Cardiac muscle cell (in vitro differentiated cells and primary cell): ENCODE data around the gene SDR42E2. TPM values are rescaled to one million over a fixed set of nuclear protein-coding genes. Genes with fewer than 3 reads are reported as not detected.
A peak's percentile ranks its signal among the peaks of the same experiment; 100 is the strongest.

Experiments used
- DNase-seq, 2 donors: peaks; one replicate each; pipeline versions ENCODE4 v3.0.0 to v3.0.0-alpha.2; 2010 to 2017; ENCODE audit warnings: low read depth in 1 of 2, low spot score in 1 of 2
- H3K27ac ChIP-seq: fragments of 200-600 bp; sonication (generic); 2 replicates; pipeline ENCODE4 v1.5.1; 2016
- H3K27me3 ChIP-seq: fragments of 200-600 bp; sonication (generic); 2 replicates; pipeline ENCODE4 v1.6.0; 2016; ENCODE audit warnings: control low read depth
- H3K36me3 ChIP-seq: fragments of 200-600 bp; sonication (generic); 2 replicates; pipeline ENCODE4 v1.5.1; 2016; ENCODE audit warnings: control low read depth
- H3K4me1 ChIP-seq: fragments of 200-600 bp; sonication (generic); 2 replicates; pipeline ENCODE4 v1.8.1; 2017; ENCODE audit warnings: low read depth, mild to moderate bottlenecking, mixed run types
- H3K4me3 ChIP-seq: fragments of 200-600 bp; sonication (generic); 2 replicates; pipeline ENCODE4 v1.5.1; 2016; ENCODE audit warnings: mild to moderate bottlenecking
- H3K9me3 ChIP-seq: fragments of 200-600 bp; sonication (generic); 2 replicates; pipeline ENCODE4 v1.5.1; 2017; ENCODE audit warnings: low read depth, mild to moderate bottlenecking, control low read depth
- CTCF ChIP-seq: IDR thresholded peaks from 2 replicates; pipeline ENCODE4 v1.5.1; 2012; ENCODE audit warnings: low read depth, mild to moderate bottlenecking, low read length
- polyA plus RNA-seq: library from polyadenylated mRNA; unstranded; fragments of >200 nt; fragmentation: Nextera tagmentation; extraction: Ambion mirVana; gene quantifications from 2 replicates; pipeline ENCODE4 v1.2.1, GENCODE V29; 2016
- total RNA-seq: library from RNA; depleted of rRNA; stranded (reverse); fragments of >200 nt; gene quantifications from 2 replicates; pipeline ENCODE4 v1.2.3, GENCODE V29; 2016

Gene SDR42E2
- total and polyA plus RNA-seq, 2 experiments from 2014 or later: 0.06 TPM; not detected in 1

- Histone ChIP-seq H3K9me3 (no peaks in the 10 kb centered on the region), H3K36me3 (peaks cover 3% of the 10 kb centered on the region), H3K27me3 (no peaks in the 10 kb centered on the region), H3K4me1 (no peaks in the 10 kb centered on the region), H3K4me3 (no peak overlapping the region), H3K27ac (no peak overlapping the region)
- DNase-seq: no peak
- TF ChIP-seq CTCF: no peak
These were observed 60.7 kb downstream of the SDR42E2 start for GRCh38 chr16:22222998-22223397.

- H3K36me3 ChIP-seq: peaks cover 3% of the 10 kb centered on the region
- TF ChIP-seq CTCF: no peak
- no peak overlapping the region for H3K27ac ChIP-seq
- H3K9me3 ChIP-seq: no peaks in the 10 kb centered on the region
- no peak for DNase-seq
- H3K27me3 ChIP-seq: no peaks in the 10 kb centered on the region
- H3K4me3 ChIP-seq: no peak overlapping the region
- peaks cover 12% of the 10 kb centered on the region for H3K4me1 ChIP-seq
These were observed 62.8 kb downstream of the SDR42E2 start for GRCh38 chr16:22225060-22225459.

DNA sequence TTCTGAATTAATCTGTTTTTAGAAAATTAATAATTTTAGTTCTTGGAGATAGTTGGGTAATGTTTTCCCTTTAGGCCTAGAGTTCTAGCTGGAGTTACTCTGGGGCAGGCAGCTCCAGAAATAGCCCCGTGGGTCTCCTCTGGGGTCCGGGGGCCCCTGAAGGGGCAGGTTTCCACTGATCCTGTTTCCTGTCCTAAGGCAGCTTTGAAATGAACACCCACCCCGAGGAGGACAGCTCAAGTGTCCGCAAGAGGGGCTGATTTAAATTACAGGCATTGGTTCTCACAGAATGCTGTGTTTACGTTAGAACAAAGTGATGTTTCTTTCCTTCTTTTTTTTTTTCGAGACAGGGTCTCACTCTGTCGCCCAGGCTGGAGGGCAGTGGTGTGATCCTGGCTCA lies 67.6 kb downstream of the SDR42E2 start:
- Histone ChIP-seq H3K4me3 (no peak overlapping the region), H3K36me3 (peaks cover 3% of the 10 kb centered on the region), H3K9me3 (no peaks in the 10 kb centered on the region), H3K27ac (peak overlapping the region; percentile 96), H3K27me3 (no peaks in the 10 kb centered on the region), H3K4me1 (peaks cover 18% of the 10 kb centered on the region)
- TF ChIP-seq CTCF: no peak
- peak in 1 of 2 donors; percentile 77 for DNase-seq

- Histone ChIP-seq H3K9me3 (no peaks in the 10 kb centered on the region), H3K27ac (peak overlapping the region; percentile 69), H3K36me3 (no peaks in the 10 kb centered on the region), H3K4me1 (peaks cover 18% of the 10 kb centered on the region), H3K4me3 (no peak overlapping the region), H3K27me3 (no peaks in the 10 kb centered on the region)
- no peak for DNase-seq
- TF ChIP-seq CTCF: no peak
These were observed 70.2 kb downstream of the SDR42E2 start for GRCh38 chr16:22232277-22233036.

- Histone ChIP-seq H3K27ac (peak overlapping the region; percentile 69), H3K4me3 (no peak overlapping the region), H3K9me3 (no peaks in the 10 kb centered on the region), H3K27me3 (no peaks in the 10 kb centered on the region), H3K4me1 (peaks cover 18% of the 10 kb centered on the region), H3K36me3 (no peaks in the 10 kb centered on the region)
- no peak for DNase-seq
- no peak for TF ChIP-seq CTCF
These were observed 70.7 kb downstream of the SDR42E2 start for GRCh38 chr16:22233037-22233372.
